HL-60/S4 treated with retinoic acid at 250 ng/mL for 4 days and 3 days (cell line): ENCODE measurements around the gene TSPAN15.
"Not testable (repeated sequence)": the region's sequence is repeated elsewhere in the genome, so short reads cannot be mapped to it uniquely, and the experiment has no call there.

Source experiments
- in situ Hi-C: fragments of 300-500 bp; cut with MboI; formaldehyde crosslinking; loops from 2 replicates; pipeline ENCODE4 v1.7.0; 2022; ENCODE audit warnings: low sequenced_read_pairs

TSPAN15 gene

GRCh38 chr10:69481811-69482524 is 30.7 kb downstream of the TSPAN15 start:
- in situ Hi-C loops, result no loop called here

GRCh38 chr10:69483963-69484362 is 32.7 kb downstream of the TSPAN15 start:
- in situ Hi-C loops, result no loop called here

DNA sequence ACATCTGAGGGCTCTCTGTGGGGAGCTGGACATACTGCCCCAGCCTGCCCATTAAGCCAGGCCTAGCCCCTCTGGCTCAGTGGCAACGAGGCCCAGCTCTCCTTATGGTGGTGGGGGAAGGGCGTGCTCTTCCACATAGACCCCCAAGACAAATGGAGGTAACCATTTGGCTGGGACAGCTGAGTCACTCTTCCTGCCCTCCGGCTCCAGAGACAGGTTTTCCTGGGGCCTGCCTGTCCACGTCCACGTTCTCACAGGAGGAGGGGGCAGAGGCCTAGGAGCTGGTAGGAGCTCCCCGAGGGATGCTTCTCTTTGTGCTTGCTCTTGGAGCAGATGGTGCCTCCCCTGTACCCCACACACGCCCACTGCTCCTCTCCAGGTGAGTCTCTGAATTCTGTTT is 33.5 kb downstream of the TSPAN15 start:
- in situ Hi-C loops, result no loop called here

- in situ Hi-C loops, result no loop called here
These were observed 35.9 kb downstream of the TSPAN15 start for GRCh38 chr10:69486922-69487730.

- in situ Hi-C loops, result not testable (repeated sequence)
These were observed 37.0 kb downstream of the TSPAN15 start for GRCh38 chr10:69488149-69488844.

- in situ Hi-C loops, result not testable (repeated sequence)
These were observed 37.6 kb downstream of the TSPAN15 start for GRCh38 chr10:69488856-69489255.

DNA sequence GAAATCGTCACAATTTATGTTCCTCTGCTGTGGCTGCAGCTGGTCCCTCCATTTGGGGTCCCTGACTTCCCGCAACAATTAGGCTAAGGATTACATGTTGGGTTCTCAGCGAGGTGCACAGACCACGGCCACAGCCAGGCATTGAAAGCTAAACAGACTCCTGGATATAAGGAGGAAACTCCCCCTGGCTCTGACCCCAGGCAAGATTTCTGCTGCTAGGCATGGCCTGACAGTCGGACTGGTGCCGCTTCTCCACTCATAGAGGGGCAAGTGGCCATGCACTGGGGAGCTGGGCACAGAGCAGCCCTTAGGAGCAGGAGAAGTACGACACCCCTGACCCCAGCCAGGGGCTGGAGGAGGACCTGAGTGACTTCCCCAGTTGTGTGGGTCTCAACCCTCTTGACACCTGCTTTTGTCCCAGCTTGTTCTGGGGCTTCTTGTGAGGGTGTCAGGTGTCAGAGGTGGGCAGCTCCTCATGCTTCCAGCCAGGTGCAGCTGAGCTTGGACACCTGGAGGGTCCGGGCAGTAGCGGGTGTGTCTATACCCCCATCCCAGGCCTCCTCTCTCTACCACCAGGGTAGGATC is 38.3 kb downstream of the TSPAN15 start:
- in situ Hi-C loops, result no loop called here

DNA sequence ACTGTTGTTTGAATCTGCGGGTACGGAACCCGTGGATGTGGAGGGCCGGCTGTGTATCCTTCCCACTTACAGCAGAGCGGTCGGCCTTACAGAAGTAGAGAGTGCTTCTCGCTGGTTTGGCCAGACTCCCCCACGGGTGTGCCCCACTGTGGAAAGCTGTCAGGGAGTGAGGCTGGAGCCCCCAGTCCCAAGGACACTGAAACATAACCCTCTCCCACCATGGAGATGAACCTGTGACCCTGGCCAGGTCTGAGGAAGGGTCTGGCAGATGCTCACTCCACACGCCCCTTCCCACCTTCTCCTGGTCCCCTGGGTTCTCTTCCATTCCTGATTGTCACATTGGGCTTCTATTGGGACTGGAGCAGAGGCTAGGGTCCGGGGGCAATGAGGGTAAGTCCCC is 39.6 kb downstream of the TSPAN15 start:
- in situ Hi-C loops, result no loop called here

DNA sequence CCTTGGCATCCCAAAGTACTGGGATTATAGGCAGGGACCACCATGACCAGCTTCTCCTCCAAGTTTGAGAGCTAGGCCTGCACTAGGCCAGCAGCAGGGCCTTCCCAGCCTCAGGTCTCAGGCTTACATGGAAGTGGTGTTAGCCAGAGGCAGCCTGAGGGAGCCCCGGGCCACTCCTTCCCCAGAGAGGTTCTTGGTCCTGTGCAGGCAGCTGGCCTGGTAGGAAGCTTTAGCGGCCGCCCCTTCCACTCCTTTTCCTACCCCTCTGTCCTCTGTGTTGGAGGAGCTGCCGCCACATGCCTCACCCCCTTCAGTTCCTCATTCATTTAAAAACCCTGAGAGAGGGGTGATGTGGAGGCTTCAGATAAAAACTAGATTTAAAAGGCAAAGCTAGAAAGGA is 40.3 kb downstream of the TSPAN15 start:
- in situ Hi-C loops, result no loop called here

DNA sequence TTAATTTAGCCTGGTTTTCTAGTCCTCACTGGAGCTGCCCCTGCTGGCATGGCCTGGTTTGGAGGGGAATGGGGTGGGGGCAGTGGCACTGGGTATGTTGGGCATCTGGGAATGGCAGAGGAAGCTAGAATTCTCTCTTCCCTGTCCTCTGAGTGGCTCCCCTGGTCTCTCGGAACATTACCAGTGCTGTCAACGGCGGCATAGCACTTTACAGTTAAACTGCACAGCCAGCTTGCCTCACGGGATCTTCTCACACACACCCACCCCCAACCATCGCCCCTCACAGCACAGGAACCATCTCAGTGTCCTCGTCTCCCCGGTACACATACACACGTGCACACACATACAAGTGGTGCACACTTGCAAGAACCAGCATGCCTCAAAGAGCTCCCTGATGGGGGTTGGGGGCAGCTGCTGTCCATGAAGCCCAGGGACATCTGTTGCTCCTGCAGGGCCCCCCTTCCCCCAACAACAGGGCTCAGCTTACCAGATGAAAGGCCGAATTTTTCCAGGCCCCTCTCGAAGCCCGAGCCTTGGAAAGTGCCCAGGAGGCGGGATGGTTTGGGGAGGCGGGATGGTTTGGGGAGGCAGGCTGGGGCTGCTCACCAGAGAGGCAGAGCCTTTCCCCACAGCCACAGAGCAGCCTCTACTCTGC is 41.0 kb downstream of the TSPAN15 start:
- in situ Hi-C loops, result no loop called here

- in situ Hi-C loops, result no loop called here
These were observed 41.6 kb downstream of the TSPAN15 start for GRCh38 chr10:69492746-69493462.

- in situ Hi-C loops, result no loop called here
These were observed 43.6 kb downstream of the TSPAN15 start for GRCh38 chr10:69494626-69495558.

GRCh38 chr10:69495666-69496065 is 44.4 kb downstream of the TSPAN15 start:
- in situ Hi-C loops, result no loop called here

DNA sequence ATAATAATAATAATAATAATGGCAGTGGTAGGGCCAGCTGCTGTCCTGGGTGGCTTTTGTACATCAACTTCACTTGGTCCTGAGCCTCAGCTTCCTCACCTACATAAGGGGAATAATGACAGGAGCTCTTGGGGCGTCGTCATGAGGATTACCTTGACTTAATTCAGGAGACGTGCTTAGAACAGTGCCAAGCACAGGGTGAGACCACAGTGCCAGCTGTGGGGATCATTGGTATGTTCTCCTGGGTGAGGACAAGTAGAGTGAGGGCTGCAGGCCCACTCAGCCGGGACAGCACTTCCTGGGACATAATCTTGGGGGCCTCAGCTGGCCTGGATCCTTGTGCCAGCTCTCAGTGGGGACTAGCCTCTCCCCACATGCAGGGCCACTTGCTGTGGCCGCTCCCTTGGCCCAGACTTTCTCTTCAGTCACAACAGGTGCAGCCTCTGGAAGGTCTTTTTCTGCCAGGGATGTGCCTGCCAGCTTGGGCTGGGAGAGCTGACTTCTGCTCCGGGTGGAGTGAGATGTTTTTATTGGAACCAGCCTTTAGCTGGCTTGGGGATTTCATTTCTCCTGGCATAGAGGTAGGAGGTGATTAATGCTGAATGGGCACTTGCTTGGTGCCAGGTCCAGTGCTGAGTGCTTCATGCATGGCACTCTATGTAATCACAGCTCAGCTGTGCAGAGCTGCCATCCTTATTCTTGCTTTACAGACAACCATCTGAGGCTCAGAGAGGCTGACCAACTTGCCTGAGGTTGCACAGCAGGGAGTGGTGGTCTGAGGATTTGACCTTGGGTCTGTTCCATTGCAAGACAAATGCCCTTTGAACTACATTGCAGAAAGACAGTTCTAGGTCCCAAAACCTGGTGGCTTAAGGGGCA is 45.3 kb downstream of the TSPAN15 start:
- in situ Hi-C loops, result no loop called here

- in situ Hi-C loops, result no loop called here
These were observed 45.9 kb downstream of the TSPAN15 start for GRCh38 chr10:69497231-69497561.

GRCh38 chr10:69497611-69498390 is 46.5 kb downstream of the TSPAN15 start:
- in situ Hi-C loops, result no loop called here

GRCh38 chr10:69498711-69499471 is 47.6 kb downstream of the TSPAN15 start:
- in situ Hi-C loops, result no loop called here
